Measurements from ENCODE around the gene SYTL3. TPM values are rescaled to one million over a fixed set of nuclear protein-coding genes. Genes with fewer than 3 reads are reported as not detected.

Gene SYTL3
- total and polyA plus RNA-seq, 7 donors, result 1.7 to 17.3 (median 4.1) TPM

DNA sequence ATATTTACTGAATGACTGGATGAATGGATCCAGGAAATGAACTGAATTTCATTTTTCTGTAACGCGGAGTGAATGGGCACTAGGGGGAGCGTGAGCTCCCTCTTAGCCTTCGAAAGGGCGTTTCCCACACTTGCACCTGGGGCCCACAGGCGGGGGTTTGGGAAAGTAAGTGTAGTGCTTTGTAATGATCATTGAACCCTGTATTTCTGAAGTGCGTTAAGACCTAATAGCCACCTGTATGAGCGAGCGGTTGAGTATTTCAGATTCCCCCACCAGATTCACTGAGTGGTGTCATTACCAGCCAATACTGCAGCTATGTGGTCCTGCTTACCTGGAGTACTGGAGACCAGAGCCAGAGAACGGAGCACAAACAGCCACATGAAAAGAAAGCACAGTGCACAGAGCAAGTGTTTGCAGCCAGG is 10.5 kb downstream of the SYTL3 start:
- intact Hi-C loops (cut with DNase I), result loop anchor here in 1 of 2 donors (5.0 kb wide), 1 partner anchor 37 kb away; no protein-coding TSS in a partner anchor
- H3K27ac ChIP-seq, result no peak overlapping the region
- DNase-seq, result no peak

GRCh38 chr6:158661156-158661685 is 11.4 kb downstream of the SYTL3 start:
- peaks cover 0 to 6% of the 10 kb centered on the region in 2 donors for H3K36me3 ChIP-seq (ENCODE audit: insufficient read depth in 1 of 2, low read depth in 1 of 2)
- DNase-seq (no peak), ATAC-seq (no peak)
- no peaks in the 10 kb centered on the region for H3K9me3 ChIP-seq
- WGBS, 3 donors, result 88 to 95% (median 93%) methylated on average over 3 of the region's 3 CpGs
- TF ChIP-seq CTCF (IDR thresholded peaks at IDR 0.05), result no peak
- H3K27me3 ChIP-seq (ENCODE audit: insufficient read depth in 3 of 3, low read length in 2 of 3), result no peaks in the 10 kb centered on the region
- no peak overlapping the region for H3K4me3 ChIP-seq
- peaks cover 21% of the 10 kb centered on the region for H3K4me1 ChIP-seq
- intact Hi-C loops (cut with DNase I), result loop anchor here in 1 of 2 donors (5.0 kb wide), 1 partner anchor 36 kb away; no protein-coding TSS in a partner anchor
- no peak overlapping the region for H3K27ac ChIP-seq

More for the DNA sequence above, 10.5 kb downstream of the SYTL3 start:
- Histone ChIP-seq H3K4me3 (no peak overlapping the region), H3K36me3 (ENCODE audit: insufficient read depth in 1 of 2, low read depth in 1 of 2) (no peaks in the 10 kb centered on the region), H3K9me3 (no peaks in the 10 kb centered on the region), H3K27me3 (ENCODE audit: insufficient read depth in 3 of 3, low read length in 2 of 3) (no peaks in the 10 kb centered on the region), H3K4me1 (peaks cover 20% of the 10 kb centered on the region)
- WGBS, 3 donors, result 44 to 59% (median 59%) methylated on average over 10 of the region's 10 CpGs
- no peak for ATAC-seq
- peak; percentile 31 for TF ChIP-seq CTCF (IDR thresholded peaks at IDR 0.05)

- Histone ChIP-seq H3K27me3 (ENCODE audit: insufficient read depth in 3 of 3, low read length in 2 of 3) (no peaks in the 10 kb centered on the region), H3K4me3 (peak overlapping the region; percentile 64), H3K27ac (peak overlapping the region; percentile 82), H3K9me3 (no peaks in the 10 kb centered on the region), H3K4me1 (peaks cover 34% of the 10 kb centered on the region), H3K36me3 (ENCODE audit: insufficient read depth in 1 of 2, low read depth in 1 of 2) (peaks cover 0 to 6% of the 10 kb centered on the region in 2 donors)
- no peak for DNase-seq
- 34 to 55% (median 37%) methylated on average over 3 of the region's 3 CpGs for whole genome bisulfite sequencing, 3 donors
- ATAC-seq, result no peak
- intact Hi-C loops (cut with DNase I), result loop anchor here in 1 of 2 donors (5.0 kb wide), 1 partner anchor 35 kb away; no protein-coding TSS in a partner anchor
- no peak for TF ChIP-seq CTCF (IDR thresholded peaks at IDR 0.05)
These were observed 12.7 kb downstream of the SYTL3 start for GRCh38 chr6:158662607-158662953.

GRCh38 chr6:158662954-158663624 is 13.2 kb downstream of the SYTL3 start:
- WGBS, 3 donors, result 19 to 23% (median 19%) methylated on average over 27 of the region's 27 CpGs
- Histone ChIP-seq H3K36me3 (ENCODE audit: insufficient read depth in 1 of 2, low read depth in 1 of 2) (peaks cover 0 to 6% of the 10 kb centered on the region in 2 donors), H3K4me3 (peak overlapping the region; percentile 64), H3K27me3 (ENCODE audit: insufficient read depth in 3 of 3, low read length in 2 of 3) (no peaks in the 10 kb centered on the region), H3K9me3 (no peaks in the 10 kb centered on the region), H3K27ac (peak overlapping the region; percentile 82), H3K4me1 (peaks cover 40% of the 10 kb centered on the region)
- intact Hi-C loops (cut with DNase I), result loop anchor here in 1 of 2 donors (5.0 kb wide), 1 partner anchor 34 kb away; no protein-coding TSS in a partner anchor
- no peak for TF ChIP-seq CTCF (IDR thresholded peaks at IDR 0.05)
- DNase-seq, result peak; percentile 39 to 64
- ATAC-seq, result peak; percentile 65 to 75 (median 70)

All from psoas muscle (tissue), 8 donors.